Activated CD4-positive, CD25-positive, alpha-beta regulatory T cell treated with anti-CD3 and anti-CD28 coated beads, Interleukin-2, amount 50 U/mL, for 24 hours (primary cell): Measurements from ENCODE around the gene THBS2.
"Not testable (repeated sequence)": the region's sequence is repeated elsewhere in the genome, so short reads cannot be mapped to it uniquely, and the experiment has no call there.

Source experiments
- ATAC-seq, 2 donors: fragments of 150-1000 bp; cut with Tn5 transposase; one replicate each; pipeline ENCODE4 v1.10.0; 2021; ENCODE audit warnings: mild to moderate bottlenecking in 1 of 2, moderate library complexity in 1 of 2

The THBS2 gene

DNA sequence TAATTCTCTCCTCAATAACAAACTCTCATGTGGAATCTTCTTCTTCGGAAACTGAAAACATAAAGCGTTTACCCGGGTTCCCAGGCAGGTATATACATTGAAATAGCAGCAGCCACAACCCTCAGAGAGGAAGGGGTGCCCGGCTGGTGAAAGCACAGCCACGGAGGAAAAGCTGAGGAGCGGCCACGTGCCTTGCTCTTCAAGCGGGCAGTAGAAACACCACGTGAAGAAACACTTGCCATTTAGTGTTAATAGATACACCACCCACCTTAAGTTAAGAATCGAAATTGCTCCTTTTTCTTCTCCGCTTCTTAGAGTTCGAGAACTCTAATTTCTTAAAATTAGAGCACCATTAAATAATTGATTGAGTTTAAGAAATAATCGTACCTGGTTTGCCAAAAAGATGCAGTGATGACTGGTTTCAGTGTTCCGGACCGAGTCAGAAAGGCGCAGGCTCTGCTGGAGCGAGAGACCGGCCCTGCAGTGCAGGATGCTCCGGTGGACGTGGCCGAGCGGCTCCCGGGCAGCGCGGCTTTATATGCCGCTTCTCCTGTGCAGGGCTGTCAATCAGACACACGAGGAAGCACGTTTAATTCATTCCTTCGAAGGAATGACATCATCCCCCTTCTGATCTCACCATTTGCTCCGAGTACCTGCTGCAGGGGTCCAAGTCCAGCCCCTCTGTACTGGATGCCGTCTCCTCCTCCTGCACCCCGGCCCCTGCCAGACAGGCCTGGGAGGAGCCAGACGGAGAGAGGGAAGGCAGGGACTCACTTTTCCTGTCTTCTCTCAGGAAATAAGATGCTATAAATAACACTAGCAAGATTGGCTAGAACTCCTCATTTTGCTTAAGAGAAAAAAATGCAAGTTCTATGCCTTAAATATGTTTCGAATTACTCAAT, at the start of gene THBS2:
Gene THBS2, minus strand, starts transcription at position 510 of the 902 bp plus-strand sequence. CDS start 3,062 bp downstream, outside the sequence.
- ATAC-seq = no peak

DNA sequence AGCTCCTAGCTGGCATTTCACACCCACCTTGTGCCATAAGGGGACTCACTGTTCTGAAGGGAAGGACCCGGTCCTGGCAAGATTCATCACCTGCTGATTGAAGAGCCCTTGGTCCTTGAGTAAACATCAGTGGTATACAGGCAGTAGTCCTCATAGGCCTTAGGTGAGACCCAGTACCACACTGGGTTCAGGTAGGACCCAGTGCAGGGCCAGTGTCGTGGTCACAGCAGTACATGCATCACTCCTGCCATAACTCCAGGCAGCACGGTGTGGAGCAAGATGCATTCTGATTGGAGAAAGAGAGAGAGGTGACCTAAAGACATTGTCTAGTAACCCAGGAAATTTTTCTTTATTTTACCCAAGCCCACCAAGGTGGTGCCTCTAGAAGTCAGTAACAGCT, 49.1 kb upstream of the THBS2 start:
- ATAC-seq = no peak

DNA sequence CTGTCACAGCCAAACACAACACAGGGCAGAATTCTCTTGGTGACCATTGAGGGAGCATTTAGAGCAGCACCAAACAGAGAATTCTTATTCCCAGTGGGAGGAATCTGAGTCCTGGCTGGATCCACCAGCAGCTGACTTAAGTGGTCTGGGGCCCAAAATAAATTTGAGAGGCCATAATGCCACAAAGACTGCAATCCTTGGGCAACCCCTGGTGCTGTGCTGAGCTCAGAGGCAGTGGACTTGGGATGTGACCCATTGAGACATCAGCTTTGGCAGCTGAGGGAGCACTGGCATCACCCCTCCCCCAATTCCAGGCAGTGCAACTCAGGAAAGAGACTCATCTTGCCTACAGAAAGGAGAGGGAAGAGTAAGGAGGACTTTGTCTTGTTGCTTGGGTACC, 48.6 kb upstream of the THBS2 start:
- ATAC-seq = no peak

DNA sequence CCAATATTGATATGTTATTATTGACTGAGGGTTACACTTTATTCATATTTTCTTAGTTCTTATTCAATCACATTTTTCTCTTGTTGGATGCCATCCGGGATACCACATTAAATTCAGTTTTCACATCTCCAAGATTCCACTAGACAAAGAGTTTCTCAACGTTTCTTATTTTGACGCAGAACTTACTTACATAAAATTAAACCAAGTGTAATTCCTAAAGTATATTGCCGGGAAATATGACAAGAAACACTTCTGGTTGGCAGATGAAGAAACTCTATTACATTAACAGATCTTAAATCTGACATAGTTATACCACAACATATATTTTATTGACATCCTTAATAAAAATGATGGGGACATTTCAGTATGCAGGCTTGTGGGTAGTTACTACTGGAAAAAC, 47.3 kb upstream of the THBS2 start:
- ATAC-seq = no peak

DNA sequence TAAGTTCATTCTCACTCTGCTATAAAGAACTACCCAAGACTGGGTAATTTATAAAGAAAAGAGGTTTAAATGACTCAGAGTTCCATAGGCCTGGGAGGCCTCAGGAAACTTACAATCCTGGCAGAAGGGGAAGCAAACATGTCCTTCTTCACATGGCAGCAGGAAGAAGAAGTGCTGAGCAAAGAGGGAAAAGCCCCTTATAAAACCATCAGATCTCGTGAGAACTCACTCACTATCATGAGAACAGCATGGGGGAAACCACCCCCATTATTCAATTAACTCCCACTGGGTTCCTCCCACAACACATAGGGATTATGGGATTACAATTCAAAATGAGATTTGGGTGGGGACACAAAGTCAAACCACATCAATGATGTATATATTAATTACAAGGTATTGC, 45.0 kb upstream of the THBS2 start:
- not testable (repeated sequence) for ATAC-seq

DNA sequence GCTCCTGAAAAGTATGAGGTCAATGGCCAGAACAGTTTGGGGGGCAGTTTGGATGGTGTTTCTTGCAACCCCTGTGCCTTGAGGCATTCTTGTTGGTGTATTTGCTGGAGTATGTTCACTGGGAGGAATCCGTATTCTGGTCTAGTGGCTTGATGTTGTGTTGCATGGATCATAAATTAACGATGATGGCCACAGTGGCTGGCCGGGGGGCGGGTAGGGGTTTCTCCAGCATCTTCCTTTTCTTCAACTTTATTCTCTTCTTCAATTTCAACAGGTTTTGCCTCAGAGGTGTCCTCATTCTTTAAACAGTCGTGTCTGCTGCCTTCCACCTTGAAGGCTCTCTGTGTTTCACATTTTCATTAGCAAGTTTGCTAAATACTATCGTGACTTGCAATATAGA, 43.0 kb upstream of the THBS2 start:
- no peak for ATAC-seq

DNA sequence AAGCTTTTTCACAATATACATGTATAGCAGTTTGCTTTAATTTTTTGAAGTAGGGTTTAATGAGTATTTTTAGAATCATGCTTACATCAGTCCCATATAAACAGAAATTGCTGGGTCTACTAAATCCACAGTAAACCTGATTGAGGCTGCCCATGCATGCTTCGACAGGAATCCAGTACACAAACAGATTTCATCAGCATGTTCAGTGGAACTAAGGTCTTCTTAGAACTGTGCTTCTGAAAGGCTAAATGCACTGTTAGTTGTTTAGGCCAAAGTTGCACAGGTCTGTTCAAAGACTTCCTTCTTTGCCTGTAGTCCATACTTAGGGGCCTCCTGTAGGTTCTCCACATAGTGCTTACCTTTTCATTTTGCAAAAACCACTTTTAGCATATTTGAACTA, 42.5 kb upstream of the THBS2 start:
- ATAC-seq = no peak

DNA sequence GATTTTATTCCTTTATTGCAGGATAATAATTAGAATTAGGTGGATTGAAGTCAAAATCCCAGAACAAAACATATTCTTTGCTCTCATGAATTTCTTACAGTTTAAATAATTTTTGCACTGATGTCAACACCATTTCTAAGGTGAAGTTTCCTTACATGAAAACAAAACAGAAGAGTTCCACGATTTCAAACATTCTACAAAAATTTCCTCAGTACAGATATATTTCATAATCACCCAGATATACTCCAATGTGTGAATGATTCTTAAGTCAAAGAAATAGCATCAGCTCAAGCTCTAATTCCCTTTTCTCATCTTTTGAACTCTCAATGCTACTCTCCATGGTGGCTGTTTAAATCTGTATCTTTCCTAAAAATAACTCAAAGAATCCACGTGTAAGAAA, 39.5 kb upstream of the THBS2 start:
- ATAC-seq = no peak

DNA sequence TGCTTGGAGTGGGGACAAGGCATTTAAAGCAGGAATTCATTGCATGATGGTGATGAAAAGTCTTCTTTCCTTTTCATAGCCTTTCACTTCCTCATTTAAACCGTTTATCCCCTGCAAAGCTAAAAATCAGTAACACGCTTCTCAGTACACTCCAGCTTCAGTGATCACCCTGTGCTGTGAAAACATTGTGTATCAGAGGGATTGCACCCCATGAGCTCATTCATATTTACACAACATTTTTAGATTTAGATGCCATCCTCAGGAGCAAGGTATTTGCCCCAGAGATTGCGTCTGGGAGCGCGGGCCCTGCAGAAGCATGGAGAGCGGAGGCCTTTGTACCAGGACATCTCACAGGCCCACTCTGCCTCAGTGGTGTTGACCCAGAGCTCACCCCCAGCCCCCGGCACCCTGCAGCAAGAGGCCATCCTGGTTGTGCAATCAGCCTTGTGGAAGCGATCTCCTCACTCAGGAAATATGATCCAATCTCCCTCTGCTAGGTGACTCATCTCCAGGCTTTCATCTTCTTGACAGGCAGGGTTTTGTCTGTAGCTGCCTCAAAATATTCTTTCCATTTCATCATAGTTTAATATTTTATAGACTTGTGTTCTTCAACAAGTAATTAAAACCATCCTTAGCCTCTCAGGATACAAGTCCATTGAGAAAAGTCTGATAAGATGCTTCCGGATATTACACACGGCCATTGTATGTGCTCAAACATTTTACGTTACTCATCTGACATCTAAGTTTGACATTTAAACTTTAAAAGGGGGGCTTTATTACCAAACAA, 38.9 kb upstream of the THBS2 start:
- no peak for ATAC-seq

DNA sequence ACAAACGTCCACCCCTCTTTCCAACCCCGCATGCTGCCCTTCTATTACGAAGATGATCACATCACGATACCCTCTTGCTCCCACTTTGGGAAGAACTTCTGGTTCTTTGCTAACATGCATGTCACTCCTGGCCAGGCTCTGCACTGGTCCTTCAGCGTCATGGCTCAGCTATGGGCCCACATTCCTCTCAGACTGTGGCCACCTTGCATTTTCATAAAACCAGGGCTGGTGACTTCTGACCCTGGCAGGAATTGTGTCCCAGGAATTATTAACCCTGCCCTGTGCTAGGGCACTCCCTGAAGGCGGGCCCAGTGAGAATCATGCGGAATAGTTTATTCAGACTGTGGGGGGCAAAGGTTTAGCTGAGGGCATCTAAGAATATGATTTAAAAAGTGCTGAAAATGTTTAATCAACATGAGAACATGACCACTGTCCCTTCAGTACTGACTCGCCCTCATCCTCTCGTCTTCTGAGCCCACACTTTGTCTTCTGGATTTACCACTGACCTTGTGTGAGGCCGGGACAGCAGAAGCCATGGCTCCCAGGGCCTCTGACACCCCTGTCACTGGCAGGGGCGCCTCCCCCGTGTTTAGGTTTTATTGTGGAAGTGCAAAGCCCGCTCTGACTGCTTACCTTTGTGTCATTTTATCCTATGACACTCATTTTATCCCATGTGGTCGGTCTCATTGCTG, 38.1 kb upstream of the THBS2 start:
- no peak for ATAC-seq

DNA sequence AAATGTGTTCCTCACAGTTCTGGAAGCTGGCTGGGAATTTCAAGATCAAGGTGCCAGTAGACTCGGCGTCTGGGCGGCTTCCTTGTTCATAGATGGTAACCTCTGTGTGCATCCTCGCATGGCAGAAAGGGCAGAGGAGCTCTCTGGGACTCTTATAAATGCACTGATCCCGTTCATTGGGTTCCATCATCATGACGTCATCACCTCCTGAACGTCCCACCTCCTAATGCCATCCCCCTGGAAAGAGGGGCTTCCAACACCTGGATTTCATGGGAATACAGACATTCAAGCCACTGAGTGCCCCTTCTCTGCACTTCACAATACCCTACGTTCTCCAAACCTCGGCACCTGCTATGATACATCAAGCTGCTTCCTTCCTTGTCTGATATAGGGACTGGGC, 37.5 kb upstream of the THBS2 start:
- ATAC-seq = no peak

DNA sequence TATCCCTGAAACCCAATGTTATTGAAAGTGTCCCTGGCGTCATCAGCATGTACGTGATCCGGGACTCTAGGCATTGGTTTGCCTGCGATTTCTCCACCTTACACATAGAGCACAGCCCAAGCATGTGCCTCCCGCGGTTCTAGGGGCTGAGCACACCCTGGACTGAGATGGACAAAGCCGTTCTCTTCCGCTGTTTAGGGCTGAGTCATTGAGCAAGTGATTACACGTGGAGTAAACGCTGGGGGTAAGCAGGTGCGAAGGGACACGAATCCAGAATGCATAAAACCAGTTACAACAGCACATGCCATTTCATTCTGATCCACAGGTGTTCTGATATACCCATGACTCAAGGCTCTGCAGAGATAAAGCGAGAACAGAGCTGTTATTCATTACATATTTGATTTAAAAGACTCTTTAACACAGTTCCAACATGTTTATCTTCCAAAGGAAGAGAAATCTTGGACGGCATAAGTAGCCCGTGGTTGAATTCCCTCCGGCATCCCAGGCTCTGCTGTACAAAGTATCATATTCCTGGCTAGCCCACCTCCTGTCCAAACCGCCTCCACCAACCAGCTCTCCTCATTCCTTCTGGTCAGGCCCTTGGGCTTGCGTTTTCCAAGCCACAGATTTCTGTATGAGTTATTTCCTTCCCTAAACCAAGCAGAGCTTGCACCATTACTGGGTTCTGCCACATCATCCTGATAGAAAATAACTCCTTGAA, 36.1 kb upstream of the THBS2 start:
- ATAC-seq = no peak

DNA sequence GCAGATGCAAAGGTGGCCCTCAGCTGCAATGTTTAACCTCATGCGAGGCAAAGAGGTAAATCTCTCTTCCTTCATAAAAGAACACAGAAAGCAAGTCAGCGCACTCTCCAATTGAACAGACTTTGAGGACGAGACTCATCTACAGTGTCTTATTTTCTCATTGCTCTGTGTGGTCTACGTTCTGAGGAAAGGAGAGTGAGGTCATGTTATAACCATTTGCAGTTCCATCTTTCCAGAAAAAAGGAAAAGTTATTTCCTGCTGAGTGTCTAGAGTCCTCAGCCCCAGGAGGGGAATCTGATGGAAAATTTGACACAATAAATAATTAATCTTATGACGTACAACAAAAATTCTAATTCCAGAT, 35.6 kb upstream of the THBS2 start:
- ATAC-seq = no peak

DNA sequence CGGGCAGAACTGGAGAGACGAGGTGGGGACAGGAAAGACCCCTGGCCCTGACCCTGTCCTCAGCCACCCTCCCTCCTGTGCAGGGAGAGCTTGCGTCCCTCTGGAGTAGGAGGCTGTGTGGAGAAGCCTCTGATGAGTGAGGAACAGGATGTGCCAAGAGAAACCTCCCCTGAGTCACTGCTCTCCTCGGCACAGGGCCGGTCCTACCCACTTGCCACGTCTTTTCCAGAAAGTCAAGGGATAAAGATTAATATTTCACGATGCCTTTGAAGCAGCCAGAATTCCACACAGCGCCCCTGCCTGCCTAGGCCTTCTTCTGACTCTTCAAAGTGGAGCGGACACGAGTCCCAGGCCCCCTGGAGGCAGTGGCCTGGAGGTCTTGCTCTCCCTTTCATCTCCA, 34.9 kb upstream of the THBS2 start:
- ATAC-seq = no peak

DNA sequence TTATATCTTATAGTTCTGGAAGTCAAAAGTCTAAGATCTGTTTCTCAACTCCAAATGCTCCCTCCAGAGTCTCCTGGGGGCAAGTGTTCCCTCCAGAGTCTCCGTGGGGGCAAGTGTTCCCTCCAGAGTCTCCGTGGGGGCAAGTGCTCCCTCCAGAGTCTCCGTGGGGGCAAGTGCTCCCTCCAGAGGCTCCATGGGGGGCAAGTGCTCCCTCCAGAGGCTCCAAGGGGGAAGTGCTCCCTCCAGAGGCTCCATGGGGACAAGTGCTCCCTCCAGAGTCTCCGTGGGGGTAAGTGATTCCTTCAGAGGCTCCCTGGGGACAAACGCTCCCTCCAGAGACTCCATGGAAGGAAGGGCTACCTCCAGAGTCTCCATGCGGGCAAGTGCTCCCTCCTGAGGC, 34.0 kb upstream of the THBS2 start:
- no peak for ATAC-seq

DNA sequence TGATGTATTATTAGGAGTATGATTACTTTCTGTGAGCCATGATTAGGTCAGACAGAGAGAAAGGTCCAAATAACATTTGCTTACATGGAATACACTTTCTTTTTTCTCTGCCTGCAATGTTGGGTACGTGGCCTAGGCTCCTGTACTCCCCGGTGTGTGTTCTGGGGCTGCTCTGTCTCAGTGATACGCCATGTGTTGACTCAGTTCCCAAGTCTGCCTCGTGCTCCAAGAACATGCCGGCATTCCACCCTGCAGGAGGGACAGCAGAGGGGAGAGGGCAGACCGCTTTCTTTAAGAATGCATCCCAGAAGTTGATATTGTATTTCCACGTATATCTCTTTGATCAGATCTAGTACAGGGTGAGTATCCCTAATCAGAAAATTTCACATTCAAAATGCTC, 33.3 kb upstream of the THBS2 start:
- ATAC-seq = no peak

DNA sequence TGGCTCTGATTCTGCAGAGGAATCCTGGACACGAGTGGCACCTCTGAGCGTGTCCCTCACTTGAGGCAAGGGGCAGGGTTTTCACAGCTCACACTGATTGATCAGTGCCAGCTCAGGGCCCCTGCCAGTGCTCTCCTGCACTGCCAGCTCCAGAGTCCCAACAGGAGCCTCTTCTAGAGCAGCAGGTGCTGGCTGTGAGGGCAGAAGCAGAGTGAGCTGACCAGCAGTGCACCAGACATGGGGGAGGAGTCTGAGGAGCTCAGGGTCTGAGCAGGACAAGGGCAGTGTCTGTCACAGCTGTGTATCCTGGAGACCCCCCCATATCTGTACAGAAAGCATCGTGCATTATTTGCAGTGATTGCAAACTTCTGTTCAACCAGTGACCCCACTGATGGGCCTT, 31.5 kb upstream of the THBS2 start:
- ATAC-seq = no peak

DNA sequence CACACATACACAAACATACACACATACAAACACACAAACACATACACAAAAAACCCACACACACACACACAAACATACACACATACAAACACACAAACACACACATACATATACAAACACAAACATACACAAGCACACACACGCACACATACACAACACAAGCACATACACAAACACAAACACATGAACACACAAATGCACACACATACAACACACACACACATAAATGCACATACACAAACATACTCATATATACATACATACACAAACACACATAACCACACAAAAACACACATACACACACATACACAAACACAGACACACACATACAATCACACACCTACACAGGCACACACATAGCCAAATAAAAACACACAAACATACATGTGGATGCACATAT, 30.3 kb upstream of the THBS2 start:
- no peak for ATAC-seq

DNA sequence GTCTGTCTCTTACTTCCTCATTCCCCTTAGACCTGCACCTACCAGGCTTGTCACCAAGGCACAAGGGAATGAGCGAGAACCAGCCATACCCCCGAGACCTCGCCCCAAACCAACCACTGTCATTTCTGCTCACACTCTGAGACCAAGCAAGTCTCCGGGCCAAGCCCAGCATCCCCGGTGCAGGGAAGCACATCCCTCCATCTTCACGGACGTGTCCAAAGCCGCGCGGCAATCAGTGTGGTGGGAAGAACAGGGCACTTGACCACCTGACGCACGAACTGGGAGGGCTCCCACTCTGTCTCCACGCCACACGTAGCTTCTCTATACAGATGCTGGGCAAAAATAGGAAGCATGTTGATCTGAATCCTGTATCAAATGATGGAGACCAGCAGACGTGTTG, 28.4 kb upstream of the THBS2 start:
- ATAC-seq = no peak

DNA sequence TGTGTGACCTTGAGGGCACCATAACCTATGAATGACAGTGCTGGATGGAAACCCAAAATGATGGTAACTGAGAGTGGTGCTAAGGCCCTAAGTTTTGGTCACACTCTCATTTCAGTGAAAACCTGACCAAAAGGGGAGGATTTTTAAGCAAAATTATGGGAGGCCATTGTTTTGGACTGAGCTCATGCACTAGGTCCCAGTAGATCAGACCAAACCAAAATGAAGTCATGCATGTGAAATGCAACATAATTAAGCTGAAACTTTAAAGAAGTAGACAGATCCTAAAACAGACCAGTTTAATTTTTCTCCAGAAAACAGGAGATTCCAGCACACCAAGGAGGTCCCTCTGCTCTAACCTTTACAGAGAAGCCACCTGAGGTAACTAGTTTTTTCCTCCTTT, 24.0 kb upstream of the THBS2 start:
- no peak for ATAC-seq

DNA sequence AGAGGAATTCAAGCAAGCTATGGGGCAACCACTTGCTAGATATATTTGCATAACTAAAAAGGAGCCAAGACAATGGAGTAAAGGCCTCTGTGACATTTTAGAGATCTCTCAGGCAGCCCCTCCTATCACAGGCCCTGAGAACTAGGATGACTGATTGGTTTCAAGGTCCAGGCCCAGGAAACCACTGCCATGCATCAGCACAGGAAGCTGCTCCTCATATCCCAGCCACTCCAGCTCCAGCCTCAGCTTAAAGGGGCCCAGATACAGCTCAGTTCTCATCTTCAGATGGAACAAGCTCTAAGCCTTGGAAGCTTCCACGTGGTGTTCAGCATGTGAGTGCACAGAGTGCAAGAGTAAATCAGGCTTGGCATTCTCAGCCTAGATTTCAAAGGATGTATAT, 21.1 kb upstream of the THBS2 start:
- ATAC-seq = no peak

DNA sequence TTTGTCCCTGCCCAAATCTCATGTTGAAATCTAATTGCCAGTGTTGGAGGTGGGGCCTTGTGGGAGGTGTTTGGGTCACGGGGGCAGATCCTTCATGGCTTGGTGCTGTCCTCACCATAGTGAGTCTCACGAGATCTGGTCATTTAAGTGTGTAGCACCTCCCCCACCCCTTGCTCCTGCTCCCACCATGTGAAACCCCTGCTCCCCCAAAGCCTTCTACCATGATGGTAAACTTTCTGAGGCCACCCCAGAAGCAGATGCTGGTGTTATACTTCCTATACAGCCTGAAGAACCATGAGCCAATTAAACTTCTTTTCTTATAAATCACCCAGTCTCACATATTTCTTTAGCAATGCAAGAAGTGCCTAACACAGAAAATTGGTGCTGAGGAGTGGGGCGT, 19.9 kb upstream of the THBS2 start:
- no peak for ATAC-seq

DNA sequence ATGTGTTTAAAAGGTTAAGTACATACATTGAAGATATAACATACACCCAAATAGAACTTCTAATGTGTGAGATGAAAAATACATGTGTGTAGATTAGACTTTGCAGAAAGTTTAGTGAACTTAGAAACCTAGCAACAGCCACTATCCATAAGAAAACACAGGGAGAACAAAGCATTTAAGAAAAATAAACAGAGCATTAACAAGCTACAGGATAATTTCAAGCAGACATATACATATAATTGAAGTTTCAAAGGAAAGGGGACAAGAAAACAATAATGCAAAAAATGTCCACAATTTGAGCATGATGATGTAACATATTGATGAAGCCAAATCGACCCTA, 18.2 kb upstream of the THBS2 start:
- ATAC-seq = no peak
